PFSK-1 (cell line): ENCODE results near the gene LMO7. TPM values are rescaled to one million over a fixed set of nuclear protein-coding genes. Genes with fewer than 3 reads are reported as not detected.

ENCODE experiments used
- FOXP2 ChIP-seq: optimal IDR thresholded peaks from 2 replicates; pipeline ENCODE3; 2011; ENCODE audit warnings: borderline replicate concordance, control low read depth, inconsistent platforms; ENCODE audit not compliant: insufficient read depth; ENCODE audit errors: extremely low read length, extremely low read depth
- POLR2AphosphoS5 ChIP-seq: IDR thresholded peaks from 2 replicates; pipeline ENCODE4 v1.6.1; 2012; ENCODE audit warnings: low read depth, mild to moderate bottlenecking, control low read depth, low read length, moderate library complexity
- REST ChIP-seq, 2 experiments: IDR thresholded peaks; 2 replicates each; pipeline versions ENCODE4 v1.6.1 to v1.8.0; 2011 to 2012; ENCODE audit warnings: low read depth in 2 of 2, low read length in 2 of 2, control low read depth in 1 of 2, inconsistent platforms in 1 of 2, mild to moderate bottlenecking in 1 of 2, moderate library complexity in 1 of 2; ENCODE audit not compliant: insufficient read depth in 1 of 2
- SIN3A ChIP-seq: IDR thresholded peaks from 2 replicates; pipeline ENCODE4 v1.6.1; 2012; ENCODE audit warnings: mild to moderate bottlenecking, low read length, moderate library complexity, borderline replicate concordance; ENCODE audit not compliant: insufficient read depth
- TAF1 ChIP-seq: IDR thresholded peaks from 2 replicates; pipeline ENCODE4 v1.6.1; 2012; ENCODE audit warnings: low read length, control low read depth, borderline replicate concordance; ENCODE audit not compliant: insufficient read depth
- polyA plus RNA-seq: library from polyadenylated mRNA; unstranded; fragments of >200 nt; gene quantifications from one replicate; pipeline ENCODE4 v1.2.1, GENCODE V29; 2012; ENCODE audit warnings: low read depth, missing spikeins; ENCODE audit not compliant: insufficient read length

LMO7 gene
- 3.5 TPM for polyA plus RNA-seq

GRCh38 chr13:75635828-75636435 is at the start of gene LMO7:
TSS of gene LMO7 (plus strand) at chr13:75636330. CDS start at chr13:75636658, 328 bp downstream.
- TF ChIP-seq REST (IDR thresholded peaks at IDR 0.05; ENCODE audit: insufficient read depth in 1 of 2, low read depth in 2 of 2, low read length in 2 of 2) (no peak), TAF1 (no peak), SIN3A (no peak), POLR2AphosphoS5 (no peak), FOXP2 (no peak)

GRCh38 chr13:75587679-75588078 is 48.5 kb upstream of the LMO7 start:
- TF ChIP-seq POLR2AphosphoS5 (no peak), FOXP2 (no peak), SIN3A (no peak), TAF1 (no peak), REST (IDR thresholded peaks at IDR 0.05; ENCODE audit: insufficient read depth in 1 of 2, low read depth in 2 of 2, low read length in 2 of 2) (no peak)

GRCh38 chr13:75596657-75597182 is 39.4 kb upstream of the LMO7 start:
- no peak for TF ChIP-seq SIN3A
- no peak for TF ChIP-seq TAF1
- no peak for TF ChIP-seq FOXP2
- TF ChIP-seq REST (IDR thresholded peaks at IDR 0.05; ENCODE audit: insufficient read depth in 1 of 2, low read depth in 2 of 2, low read length in 2 of 2) = no peak
- no peak for TF ChIP-seq POLR2AphosphoS5

DNA sequence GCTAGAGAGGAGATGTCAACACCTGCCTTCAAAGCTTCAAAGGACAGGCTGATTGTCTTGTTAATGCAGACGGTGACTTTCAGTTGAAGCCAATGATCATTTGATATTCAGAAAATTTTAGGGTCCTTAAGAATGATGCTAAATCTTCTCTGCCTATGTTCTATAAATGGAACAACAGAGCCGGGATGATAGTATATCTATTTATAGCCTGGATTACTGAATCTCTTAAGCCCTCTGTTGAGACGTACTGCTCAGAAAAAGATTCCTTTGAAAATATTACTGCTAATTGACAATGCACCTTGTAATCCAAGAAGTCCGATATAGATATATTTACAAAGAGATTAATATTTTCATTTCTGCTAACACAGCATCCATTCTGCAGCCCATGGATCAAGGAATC is 35.8 kb upstream of the LMO7 start:
- TF ChIP-seq FOXP2 (no peak), REST (IDR thresholded peaks at IDR 0.05; ENCODE audit: insufficient read depth in 1 of 2, low read depth in 2 of 2, low read length in 2 of 2) (no peak), POLR2AphosphoS5 (no peak), TAF1 (no peak), SIN3A (no peak)

DNA sequence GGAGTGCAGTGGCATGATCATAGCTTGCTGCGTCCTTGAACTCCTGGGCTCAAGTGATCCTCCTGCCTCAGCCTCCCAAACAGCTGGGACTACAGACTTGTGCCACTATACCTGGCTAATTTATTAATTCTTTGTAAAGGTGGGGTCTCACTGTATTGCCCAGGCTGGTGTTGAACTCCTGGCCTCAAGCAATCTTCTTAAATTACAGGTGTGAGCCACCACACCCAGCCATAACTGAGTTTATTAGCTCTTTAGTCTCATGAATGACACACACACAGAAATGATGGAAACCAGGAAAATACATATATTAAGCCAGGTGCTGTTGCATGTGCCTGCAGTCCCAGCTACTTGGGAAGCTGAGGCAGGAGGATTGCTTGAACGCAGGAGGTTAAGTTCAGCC is 33.1 kb upstream of the LMO7 start:
- no peak for TF ChIP-seq POLR2AphosphoS5
- no peak for TF ChIP-seq FOXP2
- TF ChIP-seq TAF1 = no peak
- no peak for TF ChIP-seq SIN3A
- TF ChIP-seq REST (IDR thresholded peaks at IDR 0.05; ENCODE audit: insufficient read depth in 1 of 2, low read depth in 2 of 2, low read length in 2 of 2) = no peak
